H1 (cell line): ENCODE measurements around the gene ENOX2. TPM values are rescaled to one million over a fixed set of nuclear protein-coding genes. Genes with fewer than 3 reads are reported as not detected.

Experiments
- CTCF ChIA-PET: fragments of 300-600 bp; sonication (Branson Sonifier 250); formaldehyde crosslinking; loops from one replicate; lab custom pipeline; 2021; ENCODE audit not compliant: partially characterized antibody; lab: Charles Lee
- POLR2A ChIA-PET: fragments of 300-600 bp; sonication (Branson Sonifier 250); formaldehyde crosslinking; loops from one replicate; lab custom pipeline; 2021; ENCODE audit warnings: inconsistent platforms; ENCODE audit not compliant: partially characterized antibody; lab: Charles Lee
- DNase-seq, 2 experiments: peaks; one replicate each; pipeline versions ENCODE4 v3.0.0 to v3.0.0-alpha.2; 2010 to 2022; ENCODE audit warnings: low spot score in 2 of 2, low read depth in 1 of 2, mixed read lengths in 1 of 2
- FAIRE-seq: peaks from 2 replicates; lab custom pipeline; 2011; peaks lifted over from hg19 to GRCh38; lab: Jason Lieb, UNC
- H2AFZ ChIP-seq: 2 replicates; pipeline ENCODE4 v1.8.1; 2012; ENCODE audit warnings: low read length, inconsistent platforms
- H2AK5ac ChIP-seq: 2 replicates; pipeline ENCODE4 v1.6.1; 2013; ENCODE audit warnings: low read depth, low read length
- H2BK120ac ChIP-seq: replicated peaks from 2 replicates; pipeline ENCODE3; 2013; ENCODE audit warnings: low read depth, low read length, inconsistent platforms
- H2BK12ac ChIP-seq: 2 replicates; pipeline ENCODE4 v1.6.1; 2013; ENCODE audit warnings: low read depth, low read length
- H2BK15ac ChIP-seq: 2 replicates; pipeline ENCODE4 v1.6.1; 2013; ENCODE audit warnings: low read length
- H2BK20ac ChIP-seq: 2 replicates; pipeline ENCODE4 v1.6.1; 2013; ENCODE audit warnings: low read length
- H2BK5ac ChIP-seq: 2 replicates; pipeline ENCODE4 v1.6.1; 2013; ENCODE audit warnings: low read depth, low read length
- H3K14ac ChIP-seq: 2 replicates; pipeline ENCODE4 v1.6.1; 2013; ENCODE audit warnings: inconsistent platforms; ENCODE audit not compliant: insufficient read length
- H3K18ac ChIP-seq: 2 replicates; pipeline ENCODE4 v1.6.1; 2013; ENCODE audit warnings: low read length; ENCODE audit errors: extremely low read depth
- H3K23ac ChIP-seq: 2 replicates; pipeline ENCODE4 v1.6.1; 2013; ENCODE audit warnings: inconsistent platforms; ENCODE audit not compliant: insufficient read length
- H3K23me2 ChIP-seq: 2 replicates; pipeline ENCODE4 v1.6.1; 2013; ENCODE audit warnings: low read depth, low read length
- H3K27ac ChIP-seq: 2 replicates; pipeline ENCODE4 v1.6.1; 2011; ENCODE audit warnings: low read depth, low read length, inconsistent platforms
- H3K27me3 ChIP-seq, 4 experiments: replicated peaks in 1 of 4; 1 replicate in 1 of 4; 2 replicates in 3 of 4; pipeline versions ENCODE4 v1.6.1 to v1.8.1; 2011 to 2013; ENCODE audit warnings: low read length in 3 of 4, mild to moderate bottlenecking in 3 of 4, inconsistent platforms in 2 of 4, mixed read lengths in 2 of 4, moderate library complexity in 1 of 4; ENCODE audit not compliant: control insufficient read depth in 3 of 4, insufficient read depth in 3 of 4; ENCODE audit errors: extremely low read depth in 1 of 4
- H3K36me3 ChIP-seq, 4 experiments: 2 replicates each; pipeline versions ENCODE4 v1.6.1 to v1.8.1; 2011 to 2013; ENCODE audit warnings: mild to moderate bottlenecking in 4 of 4, low read length in 3 of 4, moderate library complexity in 2 of 4, control low read depth in 1 of 4, inconsistent platforms in 1 of 4; ENCODE audit not compliant: insufficient read depth in 4 of 4, control insufficient read depth in 2 of 4
- H3K4ac ChIP-seq: replicated peaks from 2 replicates; pipeline ENCODE3; 2013; ENCODE audit warnings: low read length, low read depth, mixed read lengths, inconsistent platforms; ENCODE audit not compliant: insufficient read length
- H3K4me1 ChIP-seq, 4 experiments: replicated peaks in 1 of 4; 1 replicate in 1 of 4; 2 replicates in 3 of 4; pipeline versions ENCODE4 v1.6.1 to v1.8.1; 2011 to 2013; ENCODE audit warnings: low read length in 3 of 4, inconsistent platforms in 2 of 4, mixed read lengths in 1 of 4; ENCODE audit not compliant: insufficient read depth in 4 of 4, control insufficient read depth in 3 of 4
- H3K4me2 ChIP-seq, 2 experiments: 2 replicates each; pipeline versions ENCODE4 v1.6.1 to v1.8.1; 2011 to 2013; ENCODE audit warnings: low read depth in 2 of 2, low read length in 2 of 2, control low read depth in 1 of 2, inconsistent platforms in 1 of 2, mild to moderate bottlenecking in 1 of 2; ENCODE audit not compliant: insufficient read depth in 1 of 2
- H3K4me3 ChIP-seq, 4 experiments: fragments of 200-600, 300-600 bp in 1 of 4; sonication (generic), shearing (Covaris generic), sonication (Bioruptor Twin) in 1 of 4; 2 replicates each; pipeline versions ENCODE4 v1.5.1 to v1.8.1; 2011 to 2016; ENCODE audit warnings: low read length in 4 of 4, low read depth in 3 of 4, control low read depth in 2 of 4, inconsistent platforms in 2 of 4, mild to moderate bottlenecking in 2 of 4, mixed read lengths in 1 of 4, moderate library complexity in 1 of 4; ENCODE audit not compliant: insufficient read depth in 2 of 4; ENCODE audit errors: extremely low read depth in 1 of 4
- H3K56ac ChIP-seq: replicated peaks from 2 replicates; pipeline ENCODE3; 2013; ENCODE audit warnings: low read depth, mild to moderate bottlenecking, mixed read lengths, low read length, inconsistent platforms; ENCODE audit not compliant: insufficient read length
- H3K79me1 ChIP-seq: 2 replicates; pipeline ENCODE4 v1.6.1; 2013; ENCODE audit warnings: low read depth, low read length, control low read depth
- H3K79me2 ChIP-seq, 2 experiments: 2 replicates each; pipeline versions ENCODE4 v1.6.1 to v1.8.1; 2012 to 2013; ENCODE audit warnings: low read length in 2 of 2, mild to moderate bottlenecking in 2 of 2, inconsistent platforms in 1 of 2; ENCODE audit not compliant: insufficient read depth in 2 of 2, control insufficient read depth in 1 of 2
- H3K9ac ChIP-seq, 4 experiments: replicated peaks in 1 of 4; 1 replicate in 1 of 4; 2 replicates in 3 of 4; pipeline versions ENCODE4 v1.6.1 to v1.8.1; 2011 to 2013; ENCODE audit warnings: low read depth in 3 of 4, low read length in 3 of 4, control low read depth in 2 of 4, mild to moderate bottlenecking in 2 of 4, moderate library complexity in 2 of 4, inconsistent platforms in 1 of 4; ENCODE audit errors: extremely low read depth in 1 of 4
- H3K9me3 ChIP-seq, 2 experiments: 2 replicates each; pipeline versions ENCODE4 v1.6.1 to v1.8.1; 2012 to 2013; ENCODE audit warnings: mild to moderate bottlenecking in 2 of 2, moderate library complexity in 2 of 2, control low read depth in 1 of 2, inconsistent platforms in 1 of 2, low read depth in 1 of 2, low read length in 1 of 2, mixed read lengths in 1 of 2; ENCODE audit not compliant: insufficient read depth in 2 of 2
- H4K20me1 ChIP-seq, 2 experiments: replicated peaks in 1 of 2; 2 replicates each; pipeline versions ENCODE3 to v1.8.1; 2011 to 2013; ENCODE audit warnings: inconsistent platforms in 2 of 2, low read length in 2 of 2, mild to moderate bottlenecking in 1 of 2; ENCODE audit not compliant: insufficient read depth in 2 of 2, control insufficient read depth in 1 of 2
- H4K5ac ChIP-seq: 2 replicates; pipeline ENCODE4 v1.6.1; 2013; ENCODE audit warnings: low read length, low read depth, mixed read lengths, inconsistent platforms; ENCODE audit not compliant: insufficient read length
- H4K8ac ChIP-seq: 2 replicates; pipeline ENCODE4 v1.8.0; 2013; ENCODE audit warnings: mild to moderate bottlenecking, moderate library complexity, low read length, inconsistent platforms; ENCODE audit not compliant: insufficient read depth; ENCODE audit errors: extremely low read depth
- H4K91ac ChIP-seq: replicated peaks from 2 replicates; pipeline ENCODE3; 2013; ENCODE audit warnings: low read length, mixed read lengths, inconsistent platforms; ENCODE audit not compliant: insufficient read length
- E2F6 ChIP-seq: IDR thresholded peaks from 2 replicates; pipeline ENCODE4 v1.6.1; 2012; ENCODE audit warnings: inconsistent platforms
- JUND ChIP-seq: IDR thresholded peaks from 2 replicates; pipeline ENCODE4 v1.6.1; 2011; ENCODE audit warnings: mild to moderate bottlenecking, improper control_type of control experiment, low read length
- POU5F1 ChIP-seq: IDR thresholded peaks from 2 replicates; pipeline ENCODE4 v1.6.1; 2011; ENCODE audit warnings: low read depth, mild to moderate bottlenecking, low read length, moderate library complexity
- YY1 ChIP-seq: IDR thresholded peaks from 2 replicates; pipeline ENCODE4 v1.6.1; 2011; ENCODE audit warnings: low read depth, mild to moderate bottlenecking, low read length
- whole genome bisulfite sequencing, 2 experiments: shearing (Covaris generic) in 1 of 2; methylation state at CpG; one replicate each; pipeline versions ENCODE4 v1.1.6 to v1.1.7; 2013 to 2015; ENCODE audit warnings: low lambda C conversion rate in 2 of 2, mixed read lengths in 2 of 2, inconsistent platforms in 1 of 2, low coverage in 1 of 2, missing lambda C conversion rate in 1 of 2; ENCODE audit not compliant: insufficient replicate concordance in 2 of 2, insufficient coverage in 1 of 2, insufficient read length in 1 of 2; ENCODE audit errors: extremely low coverage in 1 of 2, missing lambda C conversion rate in 1 of 2; 5-methylcytosine and 5-hydroxymethylcytosine counted together
- polyA plus RNA-seq, 7 experiments: library from polyadenylated mRNA; depleted of rRNA in 3 of 7; stranded (reverse) in 5 of 7; unstranded in 2 of 7; fragments of >200 nt in 5 of 7; fragments of 200-250 nt in 2 of 7; gene quantifications; 1 replicate in 5 of 7; 2 replicates in 1 of 7; 4 replicates in 1 of 7; pipeline versions ENCODE4 v1.2.1 to v1.2.3, GENCODE V29; 2011 to 2013; ENCODE audit warnings: missing spikeins in 2 of 7, mixed read lengths in 2 of 7
- total RNA-seq: library from RNA; stranded (reverse); fragmentation: NEBNext Ultra II Directional; extraction: Animal tissue kit (Norgen Biotek cat#: 25700); gene quantifications from 2 replicates; pipeline ENCODE4 v1.2.1, GENCODE V29; 2021

ENOX2 gene
- total and polyA plus RNA-seq, 2 of the 8 experiments (the other 6 are each of a cell fraction or from before 2014, with no cell fraction given), result 4.5 to 12.3 TPM

GRCh38 chrX:130716781-130717413 lies 186.1 kb downstream of the ENOX2 start:
- WGBS, 2 experiments, result 88% methylated on average over 2 of the region's 2 CpGs; no CpG with 5 or more reads in 1 of the 2 experiments
- Histone ChIP-seq H3K56ac (no peak overlapping the region), H2BK120ac (no peak overlapping the region), H2BK12ac (no peak overlapping the region), H3K27me3 (no peaks in the 10 kb centered on the region), H3K4me1 (peaks cover 0 to 5% (median 0%) of the 10 kb centered on the region in 4 experiments; a peak in 2 of 7 replicates), H4K8ac (no peak overlapping the region; the same call in 1 of the 2 replicates), H3K23me2 (no peaks in the 10 kb centered on the region), H3K9me3 (no peaks in the 10 kb centered on the region), H3K4ac (no peak overlapping the region), H3K9ac (no peak overlapping the region), H3K27ac (no peak overlapping the region), H3K79me2 (no peaks in the 10 kb centered on the region), H4K91ac (no peak overlapping the region), H3K4me3 (no peak overlapping the region), H2BK5ac (no peak overlapping the region), H2BK20ac (no peak overlapping the region), H4K20me1 (no peaks in the 10 kb centered on the region), H2AFZ (no peak overlapping the region), H4K5ac (no peak overlapping the region), H3K4me2 (no peak overlapping the region), H2AK5ac (no peak overlapping the region), H3K23ac (no peak overlapping the region), H3K79me1 (no peaks in the 10 kb centered on the region), H3K18ac (no peak overlapping the region), H2BK15ac (no peak overlapping the region), H3K14ac (no peak overlapping the region), H3K36me3 (no peaks in the 10 kb centered on the region)
- FAIRE-seq (no peak), DNase-seq (no peak)
- ChIA-PET CTCF (interaction anchor here (0.9 to 1.6 kb wide), 3 partner anchors 12 to 200 kb away, joined by 3 to 5 read pairs (median 4); no protein-coding TSS in a partner anchor), POLR2A (no interaction called here)
- TF ChIP-seq JUND (no peak), E2F6 (no peak), YY1 (no peak), POU5F1 (no peak)
